BLaER1 treated with 17β-estradiol and CSF1 and Interleukin-3, amounts not matched to agents 10 nM and 100 nM (cell line): ENCODE data around the gene DNAH1.

Experiments
- H3K27ac ChIP-seq, 11 experiments: shearing (Covaris generic); formaldehyde crosslinking; 2 replicates each; pipeline ENCODE4 v1.8.1; 2022
- H3K27me3 ChIP-seq, 11 experiments: shearing (Covaris generic); formaldehyde crosslinking; 2 replicates each; pipeline ENCODE4 v1.8.1; 2022
- H3K36me3 ChIP-seq, 11 experiments: shearing (Covaris generic); formaldehyde crosslinking; 2 replicates each; pipeline ENCODE4 v1.8.1; 2022
- H3K4me1 ChIP-seq, 10 experiments: shearing (Covaris generic); formaldehyde crosslinking; 2 replicates each; pipeline ENCODE4 v1.8.1; 2022
- H3K4me2 ChIP-seq, 11 experiments: shearing (Covaris generic); formaldehyde crosslinking; 2 replicates each; pipeline ENCODE4 v1.8.1; 2022
- H3K4me3 ChIP-seq, 10 experiments: shearing (Covaris generic); formaldehyde crosslinking; 2 replicates each; pipeline ENCODE4 v1.8.1; 2022
- H3K9ac ChIP-seq, 11 experiments: shearing (Covaris generic); formaldehyde crosslinking; 2 replicates each; pipeline ENCODE4 v1.8.1; 2022
- H3K9me3 ChIP-seq, 11 experiments: shearing (Covaris generic); formaldehyde crosslinking; replicated peaks in 1 of 11; 2 replicates each; pipeline ENCODE4 v1.8.1; 2022
- H4K20me1 ChIP-seq, 11 experiments: shearing (Covaris generic); formaldehyde crosslinking; 2 replicates each; pipeline ENCODE4 v1.8.1; 2022
- Cebpa-rat ChIP-seq, 11 experiments: shearing (Covaris generic); IDR thresholded peaks; 2 replicates each; pipeline ENCODE4 v1.8.1; 2022

Gene DNAH1

GRCh38 chr3:52435246-52436101 lies 119.4 kb downstream of the DNAH1 start:
- peaks cover 0 to 40% (median 0%) of the 10 kb centered on the region in 11 experiments; a peak in 6 of 22 replicates for H3K36me3 ChIP-seq
- peaks cover 0 to 56% (median 27%) of the 10 kb centered on the region in 11 experiments; a peak in 14 of 22 replicates for H3K27me3 ChIP-seq
- TF ChIP-seq Cebpa-rat (IDR thresholded peaks at IDR 0.05) = no peak
- H3K4me3 ChIP-seq = peak overlapping the region in 6 of 10 experiments; percentile 7 to 40 (median 32); a peak in 9 of 20 replicates
- peaks cover 53 to 91% (median 83%) of the 10 kb centered on the region in 10 experiments for H3K4me1 ChIP-seq
- no peaks in the 10 kb centered on the region; a peak in 1 of 22 replicates for H4K20me1 ChIP-seq
- no peaks in the 10 kb centered on the region for H3K9me3 ChIP-seq
- H3K9ac ChIP-seq = peak overlapping the region in 8 of 11 experiments; percentile 45 to 76 (median 67); a peak in 14 of 22 replicates
- H3K27ac ChIP-seq = peak overlapping the region in 10 of 11 experiments; percentile 60 to 86 (median 77); a peak in 20 of 22 replicates
- peak overlapping the region; percentile 76 to 99 (median 94) for H3K4me2 ChIP-seq

- H3K4me1 ChIP-seq = peaks cover 53 to 90% (median 78%) of the 10 kb centered on the region in 10 experiments
These were observed 120.5 kb downstream of the DNAH1 start for GRCh38 chr3:52436500-52437149.

GRCh38 chr3:52437326-52438103 lies 121.4 kb downstream of the DNAH1 start:
- Histone ChIP-seq H3K27me3 (peaks cover 0 to 63% (median 36%) of the 10 kb centered on the region in 11 experiments; a peak in 18 of 22 replicates), H3K4me3 (peak overlapping the region in 5 of 10 experiments; percentile 7 to 42 (median 36); a peak in 9 of 20 replicates), H4K20me1 (peaks cover 0 to 16% (median 2%) of the 10 kb centered on the region in 11 experiments; a peak in 9 of 22 replicates), H3K4me2 (peak overlapping the region; percentile 76 to 99 (median 94)), H3K4me1 (peaks cover 48 to 89% (median 75%) of the 10 kb centered on the region in 10 experiments), H3K9ac (peak overlapping the region in 9 of 11 experiments; percentile 52 to 76 (median 62); a peak in 17 of 22 replicates), H3K36me3 (peaks cover 0 to 50% (median 0%) of the 10 kb centered on the region in 11 experiments; a peak in 6 of 22 replicates), H3K27ac (peak overlapping the region in 10 of 11 experiments; percentile 53 to 86 (median 77); a peak in 20 of 22 replicates), H3K9me3 (no peaks in the 10 kb centered on the region)
- TF ChIP-seq Cebpa-rat (IDR thresholded peaks at IDR 0.05) = no peak

More at GRCh38 chr3:52436500-52437149, 120.5 kb downstream of the DNAH1 start:
- Histone ChIP-seq H3K4me2 (peak overlapping the region; percentile 76 to 99 (median 94)), H4K20me1 (peaks cover 0 to 7% (median 0%) of the 10 kb centered on the region in 11 experiments; a peak in 3 of 22 replicates), H3K4me3 (peak overlapping the region in 6 of 10 experiments; percentile 7 to 42 (median 34); a peak in 8 of 20 replicates), H3K9me3 (no peaks in the 10 kb centered on the region), H3K27me3 (peaks cover 0 to 63% (median 34%) of the 10 kb centered on the region in 11 experiments; a peak in 15 of 22 replicates), H3K9ac (peak overlapping the region in 10 of 11 experiments; percentile 37 to 76 (median 60); a peak in 19 of 22 replicates), H3K36me3 (peaks cover 0 to 50% (median 0%) of the 10 kb centered on the region in 11 experiments; a peak in 6 of 22 replicates), H3K27ac (peak overlapping the region in 10 of 11 experiments; percentile 53 to 86 (median 77); a peak in 20 of 22 replicates)
- TF ChIP-seq Cebpa-rat (IDR thresholded peaks at IDR 0.05) = peak in 9 of 11 experiments; percentile 28 to 85 (median 77); a peak in 15 of 22 replicates

- Histone ChIP-seq H3K27ac (peak overlapping the region in 5 of 11 experiments; percentile 75 to 83 (median 77); a peak in 8 of 22 replicates), H3K9me3 (no peaks in the 10 kb centered on the region), H3K9ac (peak overlapping the region in 2 of 11 experiments; percentile 15 to 72; a peak in 4 of 22 replicates), H3K27me3 (peaks cover 2 to 65% (median 42%) of the 10 kb centered on the region in 11 experiments; a peak in 19 of 22 replicates), H3K36me3 (peaks cover 0 to 50% (median 0%) of the 10 kb centered on the region in 11 experiments; a peak in 6 of 22 replicates), H3K4me1 (peaks cover 53 to 89% (median 75%) of the 10 kb centered on the region in 10 experiments), H3K4me3 (no peak overlapping the region), H3K4me2 (peak overlapping the region in 10 of 11 experiments; percentile 76 to 99 (median 94); a peak in 19 of 22 replicates), H4K20me1 (peaks cover 0 to 21% (median 7%) of the 10 kb centered on the region in 11 experiments; a peak in 12 of 22 replicates)
- no peak for TF ChIP-seq Cebpa-rat (IDR thresholded peaks at IDR 0.05)
These were observed 121.9 kb downstream of the DNAH1 start for GRCh38 chr3:52438104-52438376.

- peak overlapping the region in 1 of 11 experiments; percentile 18; a peak in 2 of 22 replicates for H3K9ac ChIP-seq
- peaks cover 0 to 50% (median 0%) of the 10 kb centered on the region in 11 experiments; a peak in 6 of 22 replicates for H3K36me3 ChIP-seq
- no peak overlapping the region for H3K27ac ChIP-seq
- H3K4me2 ChIP-seq = peak overlapping the region in 8 of 11 experiments; percentile 1 to 99 (median 94); a peak in 10 of 22 replicates
- TF ChIP-seq Cebpa-rat (IDR thresholded peaks at IDR 0.05) = no peak
- no peaks in the 10 kb centered on the region for H3K9me3 ChIP-seq
- H3K27me3 ChIP-seq = peaks cover 6 to 65% (median 48%) of the 10 kb centered on the region in 11 experiments; a peak in 19 of 22 replicates
- no peak overlapping the region for H3K4me3 ChIP-seq
- peaks cover 55 to 89% (median 75%) of the 10 kb centered on the region in 10 experiments for H3K4me1 ChIP-seq
- peaks cover 0 to 29% (median 15%) of the 10 kb centered on the region in 11 experiments; a peak in 13 of 22 replicates for H4K20me1 ChIP-seq
These were observed 122.7 kb downstream of the DNAH1 start for GRCh38 chr3:52438579-52439425.

- Histone ChIP-seq H3K27me3 (peaks cover 6 to 65% (median 47%) of the 10 kb centered on the region in 11 experiments; a peak in 19 of 22 replicates), H3K36me3 (peaks cover 0 to 50% (median 0%) of the 10 kb centered on the region in 11 experiments; a peak in 6 of 22 replicates), H4K20me1 (peaks cover 0 to 37% (median 20%) of the 10 kb centered on the region in 11 experiments; a peak in 13 of 22 replicates), H3K4me2 (peak overlapping the region in 5 of 11 experiments; percentile 14 to 99 (median 93); a peak in 6 of 22 replicates), H3K4me1 (peaks cover 55 to 89% (median 75%) of the 10 kb centered on the region in 10 experiments), H3K9me3 (no peaks in the 10 kb centered on the region), H3K4me3 (no peak overlapping the region), H3K9ac (peak overlapping the region in 1 of 11 experiments; percentile 18; a peak in 1 of 22 replicates), H3K27ac (no peak overlapping the region)
- no peak for TF ChIP-seq Cebpa-rat (IDR thresholded peaks at IDR 0.05)
These were observed 123.5 kb downstream of the DNAH1 start for GRCh38 chr3:52439426-52440248.
